22Rv1 (cell line): ENCODE measurements around the gene OR8H3.
"Not testable (repeated sequence)": the region's sequence is repeated elsewhere in the genome, so short reads cannot be mapped to it uniquely, and the experiment has no call there.

ENCODE experiments used
- CTCF ChIP-seq: fragments of 450-650 bp; IDR thresholded peaks from 2 replicates; pipeline ENCODE4 v1.5.1; 2017; ENCODE audit warnings: mild to moderate bottlenecking
- ZFX ChIP-seq: fragments of 450-650 bp; IDR thresholded peaks from 2 replicates; pipeline ENCODE4 v1.6.1; 2017; ENCODE audit warnings: antibody characterized with exemption, borderline replicate concordance

DNA sequence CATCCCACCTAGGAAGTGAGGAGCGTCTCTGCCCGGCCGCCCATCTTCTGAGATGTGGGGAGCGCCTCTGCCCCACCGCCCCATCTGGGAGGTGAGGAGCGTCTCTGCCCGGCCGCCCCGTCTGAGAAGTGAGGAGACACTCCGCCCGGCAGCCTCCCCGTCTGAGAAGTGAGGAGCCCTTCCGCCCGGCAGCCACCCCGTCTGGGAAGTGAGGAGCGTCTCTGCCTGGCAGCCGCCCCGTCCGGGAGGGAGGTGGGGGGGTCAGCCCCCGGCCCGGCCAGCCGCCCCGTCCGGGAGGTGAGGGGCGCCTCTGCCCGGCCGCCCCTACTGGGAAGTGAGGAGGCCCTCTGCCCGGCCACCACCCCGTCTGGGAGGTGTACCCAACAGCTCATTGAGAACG lies 21.5 kb downstream of the OR8H3 start:
- not testable (repeated sequence) for TF ChIP-seq ZFX, CTCF
